Activated CD8-positive, alpha-beta memory T cell treated with anti-CD3 and anti-CD28 coated beads for 24 hours (primary cell): Measurements from ENCODE around the gene NAALADL2.
"Not testable (repeated sequence)": the region's sequence is repeated elsewhere in the genome, so short reads cannot be mapped to it uniquely, and the experiment has no call there.

Source experiments
- DNase-seq: peaks from one replicate; pipeline ENCODE4 v3.0.0-alpha.2; 2020

Gene NAALADL2

GRCh38 chr3:175082631-175083030, 223.5 kb downstream of the NAALADL2 start:
- DNase-seq, result no peak

- not testable (repeated sequence) for DNase-seq
Measured at GRCh38 chr3:175087128-175087527, 228.0 kb downstream of the NAALADL2 start.

- DNase-seq, result no peak
Measured at GRCh38 chr3:175088766-175089380, 229.7 kb downstream of the NAALADL2 start.

DNA sequence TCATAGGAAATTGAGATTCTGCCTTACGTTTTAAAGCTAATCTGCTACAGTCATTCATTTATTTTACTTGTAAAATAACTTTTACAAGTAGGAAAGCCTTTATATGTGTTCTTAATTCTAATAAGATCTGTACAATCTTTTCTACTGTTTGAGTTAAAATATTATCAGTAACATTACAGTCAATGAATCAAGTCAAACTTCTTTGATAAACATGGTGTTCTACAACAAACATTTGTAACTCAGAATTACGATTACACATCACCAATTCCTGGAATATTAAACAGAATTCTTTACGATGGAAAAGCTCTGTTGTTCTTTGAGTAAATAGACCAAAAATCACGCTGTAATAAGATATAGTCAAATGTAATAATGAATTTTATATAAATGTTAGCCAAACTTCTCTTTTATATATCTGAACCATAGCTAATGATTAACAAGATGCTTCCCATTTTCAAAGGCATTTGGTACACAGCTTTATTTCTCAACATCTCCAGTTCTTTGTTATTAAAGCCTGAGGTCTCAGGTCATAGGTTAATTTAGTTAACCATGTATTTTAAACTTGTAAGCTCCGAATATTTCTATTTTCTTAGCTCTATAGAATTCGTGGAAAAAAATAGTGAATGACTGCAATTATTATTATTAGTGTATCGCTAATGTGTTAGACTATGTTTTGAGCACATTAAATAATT, 232.4 kb downstream of the NAALADL2 start:
- no peak for DNase-seq

DNA sequence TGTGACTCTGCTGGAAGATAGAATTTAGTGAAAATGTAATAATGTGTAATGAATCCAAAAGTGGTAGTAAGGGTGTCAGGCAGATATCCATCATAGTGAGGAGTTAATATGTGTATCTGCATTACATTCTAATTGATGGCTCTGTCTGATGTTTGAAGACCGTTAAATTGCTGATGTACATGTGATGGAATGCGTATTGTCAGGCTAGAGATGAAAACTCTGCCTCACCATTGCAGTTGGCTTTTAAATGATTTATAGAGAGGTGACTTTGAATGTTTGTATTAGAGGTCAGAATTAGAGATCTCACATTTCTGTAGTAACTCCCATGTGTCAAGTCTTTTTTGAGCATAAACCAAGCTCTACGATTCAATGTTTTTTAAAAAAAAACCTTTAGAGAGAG, 234.6 kb downstream of the NAALADL2 start:
- DNase-seq, result no peak

- no peak for DNase-seq
Measured at GRCh38 chr3:175094344-175094743, 235.2 kb downstream of the NAALADL2 start.

DNA sequence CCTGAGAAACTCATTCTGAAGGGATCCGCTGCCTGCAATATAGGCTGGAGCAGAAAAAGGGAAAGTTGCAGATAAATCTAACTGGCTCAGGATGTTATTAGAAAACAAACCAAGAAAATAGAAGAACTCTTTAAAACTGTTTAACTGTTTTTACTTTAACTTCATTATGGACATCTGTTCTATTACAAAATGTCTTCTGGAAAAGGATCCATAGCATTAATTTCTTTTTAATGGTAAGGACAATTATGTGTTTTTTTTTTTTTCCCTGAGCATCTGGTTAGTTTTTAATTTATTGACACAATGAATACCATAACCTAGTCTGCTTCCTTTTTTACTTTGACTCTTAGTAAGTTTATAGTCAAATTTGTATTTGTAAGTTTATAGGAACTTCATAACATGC, 239.5 kb downstream of the NAALADL2 start:
- DNase-seq, result no peak

- no peak for DNase-seq
Measured at GRCh38 chr3:175102161-175102560, 243.0 kb downstream of the NAALADL2 start.

GRCh38 chr3:175103298-175103697, 244.2 kb downstream of the NAALADL2 start:
- no peak for DNase-seq

- DNase-seq, result no peak
Measured at GRCh38 chr3:175105066-175105465, 245.9 kb downstream of the NAALADL2 start.

GRCh38 chr3:175107231-175107630, 248.1 kb downstream of the NAALADL2 start:
- no peak for DNase-seq

DNA sequence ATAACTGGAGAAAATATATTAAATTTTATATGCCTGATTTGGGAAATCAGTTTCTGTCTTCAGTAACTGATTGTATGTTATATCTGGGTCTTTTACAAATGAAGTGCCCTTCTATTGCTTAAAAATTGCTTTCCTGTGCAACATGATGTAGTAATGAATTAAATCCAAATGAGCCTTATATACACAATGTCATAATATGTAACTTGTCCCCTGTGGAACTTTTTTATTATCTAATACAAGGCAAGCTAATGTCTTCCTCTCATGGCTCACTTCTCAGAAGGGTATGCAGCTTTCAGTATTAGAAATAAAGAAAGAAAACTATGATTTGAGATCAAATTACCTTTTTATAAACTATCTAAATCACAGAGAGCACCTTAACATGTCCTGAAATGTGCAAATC, 248.9 kb downstream of the NAALADL2 start:
- no peak for DNase-seq

DNA sequence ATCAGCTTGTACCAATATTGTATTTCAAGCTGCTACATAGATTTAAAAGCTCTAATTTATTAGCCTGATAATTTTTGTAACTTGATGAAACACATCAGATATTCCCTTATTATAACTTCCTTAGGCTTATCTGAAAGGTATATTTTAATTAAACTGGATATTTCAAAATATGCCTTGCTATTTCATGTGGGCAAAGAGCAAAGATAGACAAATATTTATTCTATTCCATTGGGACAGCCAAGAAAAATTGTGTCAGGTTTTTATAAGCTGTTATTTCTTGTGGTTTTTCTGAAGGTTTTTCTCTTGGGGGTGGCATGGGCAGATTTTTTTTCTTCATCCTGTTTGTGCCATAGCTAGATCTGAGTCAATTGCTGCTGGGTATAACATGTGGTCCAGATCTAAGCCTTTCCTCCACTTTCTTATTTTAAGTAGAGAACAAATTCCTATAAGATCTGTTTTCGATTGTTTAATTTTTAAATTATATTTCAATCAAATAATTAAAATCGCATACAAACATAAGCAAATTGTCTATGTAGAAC, 249.5 kb downstream of the NAALADL2 start:
- DNase-seq, result no peak

- no peak for DNase-seq
Measured at GRCh38 chr3:175111036-175111435, 251.9 kb downstream of the NAALADL2 start.

GRCh38 chr3:175118382-175118941, 259.3 kb downstream of the NAALADL2 start:
- no peak for DNase-seq

- no peak for DNase-seq
Measured at GRCh38 chr3:175121225-175121624, 262.1 kb downstream of the NAALADL2 start.

- no peak for DNase-seq
Measured at GRCh38 chr3:175127075-175127662, 268.0 kb downstream of the NAALADL2 start.

DNA sequence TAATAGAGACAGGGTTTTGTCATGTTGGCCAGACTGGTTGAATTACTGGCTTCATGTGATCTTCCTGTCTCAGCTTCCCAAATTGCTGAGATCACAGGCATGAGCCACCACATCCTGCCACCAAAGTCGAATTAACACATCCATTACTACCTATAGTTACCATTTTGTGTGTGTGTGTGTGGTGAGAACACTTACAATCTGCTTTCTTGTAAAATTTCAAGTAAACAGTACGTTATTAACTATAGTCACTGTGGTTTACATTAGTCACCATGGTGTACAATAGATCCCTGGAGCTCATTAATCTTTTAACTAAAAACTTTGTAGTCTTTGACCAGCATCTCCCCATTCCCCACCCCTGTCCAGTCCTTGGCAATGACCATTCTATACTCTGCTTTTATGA, 270.0 kb downstream of the NAALADL2 start:
- DNase-seq, result no peak

- no peak for DNase-seq
Measured at GRCh38 chr3:175129571-175129970, 270.4 kb downstream of the NAALADL2 start.

- DNase-seq, result not testable (repeated sequence)
Measured at GRCh38 chr3:175131866-175132265, 272.7 kb downstream of the NAALADL2 start.

DNA sequence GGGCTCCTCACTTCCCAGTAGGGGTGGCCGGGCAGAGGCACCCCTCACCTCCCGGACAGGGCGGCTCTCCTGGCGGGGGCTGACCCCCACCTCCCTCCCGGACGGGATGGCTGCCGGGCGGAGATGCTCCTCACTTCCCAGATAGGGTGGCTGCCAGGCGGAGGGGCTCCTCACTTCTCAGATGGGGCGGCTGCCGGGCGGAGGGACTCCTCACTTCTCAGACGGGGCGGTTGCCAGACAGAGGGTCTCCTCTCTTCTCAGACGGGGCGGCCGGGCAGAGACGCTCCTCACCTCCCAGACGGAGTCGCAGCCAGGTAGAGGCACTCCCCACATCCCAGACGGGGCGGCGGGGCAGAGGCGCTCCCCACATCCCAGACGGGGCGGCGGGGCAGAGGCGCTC, 273.6 kb downstream of the NAALADL2 start:
- not testable (repeated sequence) for DNase-seq

DNA sequence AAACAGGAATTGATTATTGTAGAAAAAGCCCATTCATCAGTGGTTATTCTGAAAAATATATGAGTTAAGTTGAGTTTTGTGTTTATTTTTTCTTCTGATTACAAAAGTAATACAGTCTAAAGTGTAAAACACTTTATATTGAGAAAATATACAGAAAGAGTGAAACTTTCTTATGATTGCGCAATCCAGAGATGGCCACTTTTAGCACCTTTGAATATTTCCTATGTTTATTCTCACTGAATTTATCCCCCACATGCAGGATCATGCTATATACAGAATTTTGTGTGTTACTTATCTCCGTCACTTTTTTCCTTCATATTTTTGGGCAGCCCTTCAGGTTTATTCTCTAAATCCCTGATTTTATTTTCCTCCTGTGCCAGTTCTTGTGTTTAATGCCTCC, 285.2 kb downstream of the NAALADL2 start:
- no peak for DNase-seq

DNA sequence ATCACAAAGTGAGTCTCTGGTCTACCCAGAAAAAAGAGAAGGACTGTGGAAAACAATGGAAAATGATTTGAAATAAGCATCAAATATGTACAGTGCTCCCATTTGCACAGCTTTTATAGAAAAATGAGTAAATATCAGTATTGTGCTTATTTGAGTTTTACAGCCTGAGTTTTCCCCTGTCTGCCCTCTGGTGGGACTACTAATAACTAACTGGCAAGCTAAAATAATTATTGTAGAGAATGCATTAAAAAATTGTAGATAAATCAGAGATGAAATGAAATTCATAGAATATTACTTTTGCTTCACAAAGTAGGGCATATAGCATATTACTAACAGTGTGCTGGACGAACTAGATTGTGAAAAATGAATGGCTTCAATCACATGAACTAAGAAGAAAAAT, 287.1 kb downstream of the NAALADL2 start:
- DNase-seq, result no peak

DNA sequence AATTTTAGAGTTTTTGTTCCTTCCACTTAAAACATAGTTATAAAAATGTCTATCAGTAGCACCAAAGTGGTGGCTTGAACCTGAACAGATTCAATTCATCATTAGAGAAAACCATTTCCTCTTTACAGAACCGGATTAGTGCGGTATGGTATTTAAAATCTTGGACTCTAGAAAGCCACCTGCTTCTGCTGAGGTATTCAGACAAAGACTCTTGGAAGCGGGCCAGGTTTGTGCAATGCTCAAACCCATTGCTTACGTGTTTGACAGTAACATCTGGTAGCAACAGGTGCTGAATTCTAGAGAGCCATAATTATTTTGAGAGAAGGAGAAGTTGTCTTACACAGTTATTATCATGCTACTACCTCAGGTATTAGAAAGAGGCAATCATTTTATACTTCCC, 290.5 kb downstream of the NAALADL2 start:
- DNase-seq, result no peak
